ENCODE measurements around the gene INPP5D.
"Not testable (repeated sequence)": the region's sequence is repeated elsewhere in the genome, so short reads cannot be mapped to it uniquely, and the experiment has no call there.

The INPP5D gene

GRCh38 chr2:233037078-233037477, 23.1 kb upstream of the INPP5D start:
- no peak for DNase-seq
- TF ChIP-seq GATA1 (IDR thresholded peaks at IDR 0.05; ENCODE audit: low read depth, low read length) (no peak), POLR2A (IDR thresholded peaks at IDR 0.05; ENCODE audit: low read length) (no peak)

- TF ChIP-seq GATA1 (IDR thresholded peaks at IDR 0.05; ENCODE audit: low read depth, low read length) (no peak), POLR2A (IDR thresholded peaks at IDR 0.05; ENCODE audit: low read length) (no peak)
- no peak for DNase-seq
Observed at GRCh38 chr2:233039212-233039845, 20.8 kb upstream of the INPP5D start.

- no peak for TF ChIP-seq GATA1 (IDR thresholded peaks at IDR 0.05; ENCODE audit: low read depth, low read length)
- TF ChIP-seq POLR2A (IDR thresholded peaks at IDR 0.05; ENCODE audit: low read length): no peak
- no peak for DNase-seq
Observed at GRCh38 chr2:233039846-233040530, 20.2 kb upstream of the INPP5D start.

- TF ChIP-seq POLR2A (IDR thresholded peaks at IDR 0.05; ENCODE audit: low read length) (no peak), GATA1 (IDR thresholded peaks at IDR 0.05; ENCODE audit: low read depth, low read length) (no peak)
- DNase-seq: no peak
Observed at GRCh38 chr2:233040571-233040970, 19.6 kb upstream of the INPP5D start.

- no peak for DNase-seq
- TF ChIP-seq GATA1 (IDR thresholded peaks at IDR 0.05; ENCODE audit: low read depth, low read length) (no peak), POLR2A (IDR thresholded peaks at IDR 0.05; ENCODE audit: low read length) (no peak)
Observed at GRCh38 chr2:233041722-233042323, 18.3 kb upstream of the INPP5D start.

GRCh38 chr2:233042549-233042948, 17.6 kb upstream of the INPP5D start:
- TF ChIP-seq POLR2A (IDR thresholded peaks at IDR 0.05; ENCODE audit: low read length) (no peak), GATA1 (IDR thresholded peaks at IDR 0.05; ENCODE audit: low read depth, low read length) (no peak)
- DNase-seq: no peak

GRCh38 chr2:233044974-233045605, 15.1 kb upstream of the INPP5D start:
- DNase-seq: no peak
- TF ChIP-seq POLR2A (IDR thresholded peaks at IDR 0.05; ENCODE audit: low read length) (no peak), GATA1 (IDR thresholded peaks at IDR 0.05; ENCODE audit: low read depth, low read length) (no peak)

- no peak for DNase-seq
- no peak for TF ChIP-seq GATA1 (IDR thresholded peaks at IDR 0.05; ENCODE audit: low read depth, low read length)
- TF ChIP-seq POLR2A (IDR thresholded peaks at IDR 0.05; ENCODE audit: low read length): no peak
Observed at GRCh38 chr2:233047206-233047605, 12.9 kb upstream of the INPP5D start.

GRCh38 chr2:233047667-233048066, 12.5 kb upstream of the INPP5D start:
- TF ChIP-seq POLR2A (IDR thresholded peaks at IDR 0.05; ENCODE audit: low read length): no peak
- TF ChIP-seq GATA1 (IDR thresholded peaks at IDR 0.05; ENCODE audit: low read depth, low read length): no peak
- no peak for DNase-seq

- no peak for TF ChIP-seq GATA1 (IDR thresholded peaks at IDR 0.05; ENCODE audit: low read depth, low read length)
- no peak for TF ChIP-seq POLR2A (IDR thresholded peaks at IDR 0.05; ENCODE audit: low read length)
- no peak for DNase-seq
Observed at GRCh38 chr2:233048569-233049193, 11.5 kb upstream of the INPP5D start.

GRCh38 chr2:233049194-233049761, 10.9 kb upstream of the INPP5D start:
- DNase-seq: no peak
- TF ChIP-seq GATA1 (IDR thresholded peaks at IDR 0.05; ENCODE audit: low read depth, low read length) (no peak), POLR2A (IDR thresholded peaks at IDR 0.05; ENCODE audit: low read length) (no peak)

- DNase-seq: no peak
- TF ChIP-seq GATA1 (IDR thresholded peaks at IDR 0.05; ENCODE audit: low read depth, low read length) (no peak), POLR2A (IDR thresholded peaks at IDR 0.05; ENCODE audit: low read length) (no peak)
Observed at GRCh38 chr2:233051241-233052149, 8.6 kb upstream of the INPP5D start.

GRCh38 chr2:233052517-233052916, 7.6 kb upstream of the INPP5D start:
- not testable (repeated sequence) for DNase-seq

All from erythroblast (primary cell).